ENCODE data around the gene CSNK1D. TPM values are rescaled to one million over a fixed set of nuclear protein-coding genes. Genes with fewer than 3 reads are reported as not detected.

Gene CSNK1D
- total and polyA plus RNA-seq, 2 donors (not counting 1 experiment from before 2014, with no cell fraction given) = 196 to 241 TPM

DNA sequence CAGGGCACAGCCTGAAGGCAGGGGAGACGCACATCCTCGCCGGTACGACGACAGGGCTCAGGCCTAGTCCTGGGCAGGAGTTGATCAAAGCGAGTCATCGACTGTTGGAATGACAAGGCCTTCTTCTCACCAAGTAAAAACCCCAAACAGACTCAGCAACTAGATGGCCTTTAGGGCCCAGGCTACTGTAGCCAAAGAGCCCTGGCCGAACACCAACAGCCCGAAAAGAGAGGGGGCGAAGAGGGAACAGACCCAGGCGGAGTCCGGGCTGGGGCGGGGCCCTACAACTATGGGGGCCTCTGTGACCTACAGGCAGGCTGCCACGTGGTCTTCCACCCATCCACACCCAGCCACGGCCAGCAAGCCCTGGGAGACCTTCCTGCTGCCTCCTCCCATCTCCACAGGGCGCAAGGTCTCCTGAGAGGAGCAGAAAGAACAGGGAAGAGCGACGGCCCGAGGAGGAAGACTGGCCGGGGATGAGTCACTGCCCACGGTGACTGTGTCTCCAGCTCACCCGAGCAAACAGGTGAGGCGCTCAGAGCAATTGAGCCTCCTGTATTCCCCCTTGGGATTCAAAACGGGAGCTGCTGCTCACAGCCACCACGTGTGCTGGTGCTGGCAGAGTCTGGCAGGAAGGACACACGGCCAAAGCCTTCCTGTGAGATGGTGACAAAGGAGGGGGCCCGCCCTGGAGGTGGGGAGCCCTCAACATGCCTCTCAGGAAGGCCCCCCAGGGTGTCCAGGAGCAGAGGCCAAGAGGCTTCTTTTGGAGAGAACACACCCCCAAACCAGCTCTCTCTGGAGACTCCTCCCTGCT is 26.9 kb downstream of the CSNK1D start:
- no peaks in the 10 kb centered on the region for H3K27me3 Mint-ChIP-seq
- Histone ChIP-seq H3K36me3 (replicated peaks in 1 of 2; ENCODE audit: control extremely low read depth in 1 of 2, control insufficient read depth in 1 of 2, extremely low read depth in 1 of 2, insufficient read depth in 2 of 2, low read length in 1 of 2) (peaks cover 0 to 90% of the 10 kb centered on the region in 2 experiments), H3K27ac (ENCODE audit: low read length in 2 of 2) (peak overlapping the region in 1 of 2 donors; percentile 66), H2AFZ (ENCODE audit: insufficient read depth, low read depth, low read length, poor library complexity, severe bottlenecking) (no peak overlapping the region), H4K20me1 (ENCODE audit: control insufficient read depth, insufficient read depth, low read length, poor library complexity, severe bottlenecking) (peaks cover 100% of the 10 kb centered on the region), H3K9me3 (ENCODE audit: control extremely low read depth in 1 of 3, control insufficient read depth in 2 of 3, insufficient read depth in 1 of 3, low read length in 2 of 3) (peaks cover 0 to 4% (median 0%) of the 10 kb centered on the region in 3 donors), H3K27me3 (replicated peaks in 1 of 4; ENCODE audit: control extremely low read depth in 1 of 4, control insufficient read depth in 3 of 4, insufficient read depth in 4 of 4, low read length in 3 of 4) (no peaks in the 10 kb centered on the region), H3K4me2 (replicated peaks; ENCODE audit: low read depth, low read length, poor library complexity, severe bottlenecking) (peak overlapping the region; percentile 27), H3K79me2 (ENCODE audit: control insufficient read depth, insufficient read depth, low read length) (peaks cover 87% of the 10 kb centered on the region), H3K4me1 (ENCODE audit: control insufficient read depth in 2 of 2, insufficient read depth in 2 of 2, low read length in 2 of 2) (peaks cover 1 to 17% of the 10 kb centered on the region in 2 donors), H3K4me3 (ENCODE audit: control extremely low read depth in 1 of 5, extremely low read depth in 1 of 5, insufficient read depth in 1 of 5, low read depth in 2 of 5, low read length in 4 of 5) (no peak overlapping the region), H3K9ac (ENCODE audit: low read length) (no peak overlapping the region)
- WGBS (ENCODE audit: insufficient coverage) = 63% methylated on average over 25 of the region's 27 CpGs
- TF ChIP-seq, protein P1, sequence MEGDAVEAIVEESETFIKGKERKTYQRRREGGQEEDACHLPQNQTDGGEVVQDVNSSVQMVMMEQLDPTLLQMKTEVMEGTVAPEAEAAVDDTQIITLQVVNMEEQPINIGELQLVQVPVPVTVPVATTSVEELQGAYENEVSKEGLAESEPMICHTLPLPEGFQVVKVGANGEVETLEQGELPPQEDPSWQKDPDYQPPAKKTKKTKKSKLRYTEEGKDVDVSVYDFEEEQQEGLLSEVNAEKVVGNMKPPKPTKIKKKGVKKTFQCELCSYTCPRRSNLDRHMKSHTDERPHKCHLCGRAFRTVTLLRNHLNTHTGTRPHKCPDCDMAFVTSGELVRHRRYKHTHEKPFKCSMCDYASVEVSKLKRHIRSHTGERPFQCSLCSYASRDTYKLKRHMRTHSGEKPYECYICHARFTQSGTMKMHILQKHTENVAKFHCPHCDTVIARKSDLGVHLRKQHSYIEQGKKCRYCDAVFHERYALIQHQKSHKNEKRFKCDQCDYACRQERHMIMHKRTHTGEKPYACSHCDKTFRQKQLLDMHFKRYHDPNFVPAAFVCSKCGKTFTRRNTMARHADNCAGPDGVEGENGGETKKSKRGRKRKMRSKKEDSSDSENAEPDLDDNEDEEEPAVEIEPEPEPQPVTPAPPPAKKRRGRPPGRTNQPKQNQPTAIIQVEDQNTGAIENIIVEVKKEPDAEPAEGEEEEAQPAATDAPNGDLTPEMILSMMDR (IDR thresholded peaks at IDR 0.05) = no peak
- TF ChIP-seq EZH2 (IDR thresholded peaks at IDR 0.05; ENCODE audit: borderline replicate concordance, insufficient read depth, low read depth, low read length, poor library complexity, severe bottlenecking) = no peak
- ATAC-seq (ENCODE audit: low read depth) (peak; percentile 40), DNase-seq (peak; percentile 31)
- H3K27ac Mint-ChIP-seq = peak overlapping the region; percentile 82
- CTCF ChIA-PET = interaction anchor here (1.3 kb wide), 1 partner anchor 55 kb away, joined by 3 read pairs; no protein-coding TSS in a partner anchor
- no peaks in the 10 kb centered on the region for H3K9me3 Mint-ChIP-seq (ENCODE audit: insufficient read depth)
- peaks cover 28% of the 10 kb centered on the region for H3K4me1 Mint-ChIP-seq
- no peak overlapping the region for H3K4me3 Mint-ChIP-seq
- intact Hi-C loops (cut with micrococcal nuclease) = no loop called here
- POLR2A ChIA-PET = interaction anchor here (0.8 kb wide), 1 partner anchor 46 kb away, joined by 3 read pairs; no protein-coding TSS in a partner anchor

DNA sequence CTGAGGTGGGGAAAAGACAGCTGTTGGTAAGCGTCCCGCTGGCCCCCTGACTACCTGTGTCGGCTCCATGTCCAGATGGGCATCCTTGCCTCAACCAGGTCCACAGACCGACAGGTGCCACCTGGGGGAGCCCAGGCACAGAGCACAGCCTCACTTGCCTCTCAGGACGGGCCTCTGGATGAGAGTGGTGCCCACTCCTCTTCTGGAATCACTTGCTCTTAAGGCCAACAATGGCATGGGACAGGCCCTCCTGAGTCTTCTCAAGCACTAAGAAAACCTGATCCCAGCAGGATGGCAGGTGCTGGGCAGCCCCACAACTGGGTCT is 27.5 kb downstream of the CSNK1D start:
- H3K79me2 ChIP-seq (ENCODE audit: control insufficient read depth, insufficient read depth, low read length) = peaks cover 87% of the 10 kb centered on the region
- H3K27me3 ChIP-seq (replicated peaks in 1 of 4; ENCODE audit: control extremely low read depth in 1 of 4, control insufficient read depth in 3 of 4, insufficient read depth in 4 of 4, low read length in 3 of 4) = no peaks in the 10 kb centered on the region
- intact Hi-C loops (cut with micrococcal nuclease) = no loop called here
- H3K9me3 Mint-ChIP-seq (ENCODE audit: insufficient read depth) = no peaks in the 10 kb centered on the region
- no peak overlapping the region for H3K4me2 ChIP-seq (replicated peaks; ENCODE audit: low read depth, low read length, poor library complexity, severe bottlenecking)
- TF ChIP-seq EZH2 (IDR thresholded peaks at IDR 0.05; ENCODE audit: borderline replicate concordance, insufficient read depth, low read depth, low read length, poor library complexity, severe bottlenecking) = no peak
- TF ChIP-seq, protein P1 (IDR thresholded peaks at IDR 0.05) = no peak
- H2AFZ ChIP-seq (ENCODE audit: insufficient read depth, low read depth, low read length, poor library complexity, severe bottlenecking) = no peak overlapping the region
- POLR2A ChIA-PET = no interaction called here
- peaks cover 3 to 22% of the 10 kb centered on the region in 2 donors for H3K4me1 ChIP-seq (ENCODE audit: control insufficient read depth in 2 of 2, insufficient read depth in 2 of 2, low read length in 2 of 2)
- peak overlapping the region in 1 of 2 donors; percentile 66 for H3K27ac ChIP-seq (ENCODE audit: low read length in 2 of 2)
- peaks cover 100% of the 10 kb centered on the region for H4K20me1 ChIP-seq (ENCODE audit: control insufficient read depth, insufficient read depth, low read length, poor library complexity, severe bottlenecking)
- no peak overlapping the region for H3K4me3 ChIP-seq (ENCODE audit: control extremely low read depth in 1 of 5, extremely low read depth in 1 of 5, insufficient read depth in 1 of 5, low read depth in 2 of 5, low read length in 4 of 5)
- peak overlapping the region; percentile 82 for H3K27ac Mint-ChIP-seq
- H3K27me3 Mint-ChIP-seq = no peaks in the 10 kb centered on the region
- 93% methylated on average over 5 of the region's 5 CpGs for WGBS (ENCODE audit: insufficient coverage)
- peaks cover 31% of the 10 kb centered on the region for H3K4me1 Mint-ChIP-seq
- no peak for DNase-seq
- CTCF ChIA-PET = interaction anchor here (1.3 kb wide), 1 partner anchor 55 kb away, joined by 3 read pairs; no protein-coding TSS in a partner anchor
- no peak for ATAC-seq (ENCODE audit: low read depth)
- peaks cover 0 to 87% of the 10 kb centered on the region in 2 experiments for H3K36me3 ChIP-seq (replicated peaks in 1 of 2; ENCODE audit: control extremely low read depth in 1 of 2, control insufficient read depth in 1 of 2, extremely low read depth in 1 of 2, insufficient read depth in 2 of 2, low read length in 1 of 2)
- no peak overlapping the region for H3K4me3 Mint-ChIP-seq
- H3K9ac ChIP-seq (ENCODE audit: low read length) = no peak overlapping the region
- H3K9me3 ChIP-seq (ENCODE audit: control extremely low read depth in 1 of 3, control insufficient read depth in 2 of 3, insufficient read depth in 1 of 3, low read length in 2 of 3) = peaks cover 0 to 4% (median 0%) of the 10 kb centered on the region in 3 donors

All from B cell (primary cell).